Parathyroid adenoma (tissue), 2 donors: ENCODE results near the gene CABCOCO1.

Experiments used
- H2AFZ ChIP-seq: fragments of 300-600 bp; sonication (generic); one replicate; pipeline ENCODE4 v1.7.0; 2017; ENCODE audit warnings: antibody characterized with exemption, mild to moderate bottlenecking
- H3K27ac ChIP-seq: fragments of 300-600 bp; sonication (generic); one replicate; pipeline ENCODE4 v1.7.0; 2017
- H3K27me3 ChIP-seq: fragments of 300-600 bp; sonication (generic); one replicate; pipeline ENCODE4 v1.7.0; 2017; ENCODE audit warnings: low read length; ENCODE audit not compliant: control insufficient read depth, insufficient read depth
- H3K36me3 ChIP-seq: fragments of 300-600 bp; sonication (generic); one replicate; pipeline ENCODE4 v1.7.0; 2017; ENCODE audit warnings: low read length; ENCODE audit not compliant: control insufficient read depth, insufficient read depth
- H3K4me1 ChIP-seq: fragments of 300-600 bp; sonication (generic); one replicate; pipeline ENCODE4 v1.7.0; 2017; ENCODE audit warnings: control low read depth
- H3K4me2 ChIP-seq: fragments of 300-600 bp; sonication (generic); one replicate; pipeline ENCODE4 v1.7.0; 2017; ENCODE audit warnings: low read length
- H3K4me3 ChIP-seq: fragments of 300-600 bp; sonication (generic); one replicate; pipeline ENCODE4 v1.7.0; 2017; ENCODE audit warnings: low read depth, low read length
- H3K79me2 ChIP-seq: fragments of 300-600 bp; sonication (generic); one replicate; pipeline ENCODE4 v1.7.0; 2017; ENCODE audit warnings: control low read depth
- H3K9ac ChIP-seq: fragments of 300-600 bp; sonication (generic); one replicate; pipeline ENCODE4 v1.7.0; 2017; ENCODE audit warnings: mild to moderate bottlenecking
- H3K9me3 ChIP-seq: fragments of 300-600 bp; sonication (generic); one replicate; pipeline ENCODE4 v1.7.0; 2017; ENCODE audit warnings: low read length; ENCODE audit not compliant: control insufficient read depth
- CTCF ChIP-seq: fragments of 300-600 bp; sonication (generic); IDR thresholded peaks from one replicate; pipeline ENCODE4 v1.7.0; 2017; ENCODE audit warnings: antibody characterized with exemption, mild to moderate bottlenecking
- donor health status: primary hyperparathyroidism.

The CABCOCO1 gene

GRCh38 chr10:61754587-61755550 is 92.1 kb downstream of the CABCOCO1 start:
- Histone ChIP-seq H3K27ac (no peak overlapping the region), H3K4me2 (no peak overlapping the region), H3K9ac (no peak overlapping the region), H2AFZ (no peak overlapping the region), H3K4me3 (no peak overlapping the region), H3K79me2 (no peaks in the 10 kb centered on the region), H3K36me3 (no peaks in the 10 kb centered on the region), H3K27me3 (no peaks in the 10 kb centered on the region), H3K9me3 (no peaks in the 10 kb centered on the region), H3K4me1 (no peaks in the 10 kb centered on the region)
- TF ChIP-seq CTCF: no peak

- Histone ChIP-seq H3K4me3 (no peak overlapping the region), H3K4me1 (no peaks in the 10 kb centered on the region)
- TF ChIP-seq CTCF: no peak
Measured at GRCh38 chr10:61757001-61757400, 94.3 kb downstream of the CABCOCO1 start.

GRCh38 chr10:61757525-61758397 is 95.0 kb downstream of the CABCOCO1 start:
- Histone ChIP-seq H3K27me3 (no peaks in the 10 kb centered on the region), H3K9me3 (no peaks in the 10 kb centered on the region), H3K36me3 (no peaks in the 10 kb centered on the region), H3K4me1 (no peaks in the 10 kb centered on the region), H3K79me2 (no peaks in the 10 kb centered on the region), H3K9ac (no peak overlapping the region), H3K4me3 (no peak overlapping the region), H3K27ac (no peak overlapping the region), H3K4me2 (no peak overlapping the region), H2AFZ (no peak overlapping the region)
- no peak for TF ChIP-seq CTCF

More at GRCh38 chr10:61757001-61757400, 94.3 kb downstream of the CABCOCO1 start:
- Histone ChIP-seq H3K79me2 (no peaks in the 10 kb centered on the region), H3K9me3 (no peaks in the 10 kb centered on the region), H3K27ac (no peak overlapping the region), H3K4me2 (no peak overlapping the region), H3K36me3 (no peaks in the 10 kb centered on the region), H2AFZ (no peak overlapping the region), H3K27me3 (no peaks in the 10 kb centered on the region), H3K9ac (no peak overlapping the region)

GRCh38 chr10:61758433-61758832 is 95.7 kb downstream of the CABCOCO1 start:
- no peak for TF ChIP-seq CTCF
- Histone ChIP-seq H3K4me3 (no peak overlapping the region), H3K79me2 (no peaks in the 10 kb centered on the region), H2AFZ (no peak overlapping the region), H3K9me3 (no peaks in the 10 kb centered on the region), H3K27ac (no peak overlapping the region), H3K4me2 (no peak overlapping the region), H3K9ac (no peak overlapping the region), H3K36me3 (no peaks in the 10 kb centered on the region), H3K4me1 (no peaks in the 10 kb centered on the region), H3K27me3 (no peaks in the 10 kb centered on the region)
